Renal cortex interstitium (tissue), 11 donors: ENCODE results near the gene NTM. TPM values are rescaled to one million over a fixed set of nuclear protein-coding genes. Genes with fewer than 3 reads are reported as not detected.
A peak's percentile ranks its signal among the peaks of the same experiment; 100 is the strongest.

Source experiments
- DNase-seq, 11 donors: peaks; one replicate each; pipeline ENCODE4 v3.0.0-alpha.2; 2013; ENCODE audit warnings: low read depth in 9 of 11, low spot score in 4 of 11; ENCODE audit errors: extremely low read depth in 1 of 11
- polyA plus RNA-seq, 3 donors: library from polyadenylated mRNA; unstranded; fragments of 120-200 nt; gene quantifications; one replicate each; pipeline ENCODE4 v1.2.1, GENCODE V29; 2013; ENCODE audit not compliant: insufficient read length in 3 of 3

The NTM gene
- polyA plus RNA-seq, 3 donors, result 40.5 to 45.1 (median 43.9) TPM

GRCh38 chr11:131807876-131808275 lies 437.5 kb downstream of the NTM start:
- DNase-seq, result no peak

DNA sequence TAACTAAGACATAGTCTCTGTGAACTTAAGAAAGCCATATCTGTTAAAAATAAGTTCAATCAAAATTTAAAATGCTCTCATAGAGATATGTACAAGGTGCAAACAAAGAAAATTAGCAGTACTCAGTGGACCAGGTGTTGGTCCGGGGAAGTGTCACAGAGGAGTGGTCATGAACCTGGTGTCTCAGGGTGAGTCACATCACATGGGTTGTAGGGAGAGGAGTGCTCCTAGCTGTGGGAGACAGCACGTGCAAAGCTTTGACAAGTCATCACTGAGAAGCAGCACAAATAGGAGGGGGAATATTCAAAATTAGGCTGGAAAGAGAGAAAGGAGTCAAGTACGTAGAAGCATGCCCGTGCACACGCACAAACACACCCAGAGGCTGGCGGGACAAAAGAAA lies 438.1 kb downstream of the NTM start:
- no peak for DNase-seq

GRCh38 chr11:131809203-131809918 lies 438.9 kb downstream of the NTM start:
- DNase-seq, result peak in 3 of 11 donors; percentile 11 to 45 (median 44)

- DNase-seq, result no peak
Observed at GRCh38 chr11:131810541-131810940, 440.1 kb downstream of the NTM start.

DNA sequence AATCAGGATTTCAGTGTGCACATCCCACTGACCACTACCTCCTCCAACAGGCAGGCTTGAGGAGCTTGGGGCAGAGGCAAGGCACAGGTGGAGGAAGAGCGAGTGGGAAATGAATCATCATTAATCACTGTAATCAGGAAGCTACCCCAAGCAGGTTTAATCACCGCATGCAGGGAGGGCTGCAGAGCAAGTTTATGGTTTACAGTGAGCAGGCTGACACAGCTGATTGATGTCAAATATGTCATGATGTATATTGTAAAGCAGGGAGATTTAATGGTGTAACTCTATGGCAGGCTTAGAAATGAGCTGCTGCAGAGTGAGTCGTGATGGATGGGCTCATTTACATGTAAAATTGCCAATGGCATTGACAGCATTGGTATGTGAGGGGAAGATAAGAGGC lies 441.0 kb downstream of the NTM start:
- DNase-seq, result no peak

GRCh38 chr11:131814108-131814507 lies 443.7 kb downstream of the NTM start:
- DNase-seq, result no peak

GRCh38 chr11:131815590-131815989 lies 445.2 kb downstream of the NTM start:
- no peak for DNase-seq

- DNase-seq, result no peak
Observed at GRCh38 chr11:131816051-131816450, 445.6 kb downstream of the NTM start.

DNA sequence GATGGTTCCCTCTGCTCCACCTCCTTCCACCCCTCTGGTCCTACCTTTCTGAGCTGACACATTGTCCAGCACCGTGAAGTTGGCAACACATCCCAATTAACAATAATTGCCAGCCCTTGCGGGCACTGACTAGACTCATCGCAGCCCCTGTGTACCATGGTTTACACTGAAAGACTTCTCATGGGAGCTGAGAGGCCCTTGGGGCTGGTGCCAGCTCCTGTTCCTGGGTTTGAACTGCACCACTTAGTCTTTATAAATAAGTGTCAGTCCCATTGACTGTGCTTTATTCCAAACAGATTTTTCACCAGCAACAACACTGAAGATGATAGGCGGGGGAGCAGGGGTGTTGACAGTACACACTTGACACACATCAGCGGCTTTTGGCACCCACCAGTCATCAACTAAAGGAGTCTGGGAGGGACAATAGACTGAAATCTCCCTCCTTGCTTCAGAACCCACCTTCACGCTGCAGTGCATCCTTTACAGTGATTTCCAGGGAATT lies 447.3 kb downstream of the NTM start:
- DNase-seq, result no peak

DNA sequence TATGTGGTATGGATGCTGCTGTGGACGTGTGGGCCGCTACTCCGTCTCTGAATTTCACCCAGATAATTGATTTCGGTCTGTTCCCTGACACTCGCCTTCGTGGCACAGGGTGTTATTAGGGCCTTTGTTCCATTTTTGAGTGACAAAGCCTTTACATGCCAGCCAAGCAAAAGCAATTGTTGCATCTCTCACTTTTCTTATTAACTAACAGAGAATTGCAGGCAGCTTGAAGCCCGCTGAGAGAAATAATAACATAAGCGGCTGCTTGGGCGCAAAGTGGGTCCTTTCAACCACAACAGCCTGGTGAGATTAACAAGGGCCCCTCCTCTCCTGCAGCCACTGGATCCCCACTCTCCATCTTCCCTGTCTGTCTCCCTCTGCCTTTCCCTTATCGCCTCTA lies 449.4 kb downstream of the NTM start:
- DNase-seq, result no peak

- DNase-seq, result no peak
Observed at GRCh38 chr11:131822506-131822905, 452.1 kb downstream of the NTM start.

- no peak for DNase-seq
Observed at GRCh38 chr11:131823772-131824171, 453.4 kb downstream of the NTM start.

- DNase-seq, result no peak
Observed at GRCh38 chr11:131824771-131825170, 454.4 kb downstream of the NTM start.

GRCh38 chr11:131827430-131827829 lies 457.0 kb downstream of the NTM start:
- no peak for DNase-seq

DNA sequence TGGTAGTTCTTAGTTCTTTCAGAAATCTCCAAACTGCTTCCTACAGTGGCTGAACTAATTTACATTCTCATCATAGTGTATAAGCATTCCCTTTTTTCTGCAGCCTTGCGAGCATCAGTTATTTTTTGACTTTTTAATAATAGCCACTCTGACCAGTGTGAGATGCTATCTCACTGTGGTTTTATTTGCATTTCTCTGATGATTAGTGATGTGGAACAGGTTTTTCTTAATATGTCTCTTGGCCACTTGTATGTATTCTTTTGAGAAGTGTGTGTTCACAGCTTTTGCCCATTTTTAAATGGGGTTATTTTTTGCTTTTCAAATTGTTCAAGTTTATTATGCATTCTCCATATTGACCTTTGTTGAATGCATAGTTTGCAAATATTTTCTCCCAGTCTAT lies 459.3 kb downstream of the NTM start:
- no peak for DNase-seq

DNA sequence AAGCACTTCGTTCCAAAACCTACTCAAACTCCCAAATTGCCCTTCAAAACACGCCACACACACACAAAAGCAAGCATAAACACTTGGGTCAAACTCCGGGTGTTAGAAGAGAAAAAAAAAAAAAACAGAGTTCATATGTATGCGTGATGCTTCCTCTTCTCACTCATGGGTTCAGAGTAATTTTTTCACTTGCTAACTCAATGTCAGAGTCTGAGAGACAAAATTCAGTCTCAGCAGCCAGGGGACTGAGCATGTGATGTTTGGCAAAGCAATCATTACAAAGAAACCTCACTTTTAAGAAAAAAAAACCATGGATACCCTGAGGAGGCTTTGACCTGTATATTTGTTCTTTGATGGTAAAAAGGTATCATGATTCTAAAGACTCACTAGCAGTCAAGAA lies 461.7 kb downstream of the NTM start:
- DNase-seq, result no peak

GRCh38 chr11:131833366-131833765 lies 463.0 kb downstream of the NTM start:
- DNase-seq, result no peak

- no peak for DNase-seq
Observed at GRCh38 chr11:131837562-131837961, 467.1 kb downstream of the NTM start.

DNA sequence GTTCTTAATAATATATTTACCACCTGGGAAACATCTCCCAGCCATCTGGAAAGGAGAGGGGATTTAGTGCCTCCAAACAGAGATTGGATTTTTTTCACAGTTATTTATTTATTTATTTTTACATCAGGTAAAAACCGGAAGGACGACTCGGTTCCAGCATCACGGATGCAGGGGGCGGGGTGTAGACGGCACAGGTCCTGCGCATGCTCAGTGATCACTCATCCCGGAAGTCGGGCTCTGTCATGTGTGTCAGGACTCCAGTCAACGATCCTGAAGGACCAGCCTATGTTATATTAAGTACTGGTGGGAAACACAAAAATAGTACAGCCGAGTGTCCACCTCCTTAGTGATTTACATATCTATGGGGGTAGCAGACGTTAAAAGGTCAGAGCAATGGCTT lies 467.6 kb downstream of the NTM start:
- DNase-seq, result no peak

DNA sequence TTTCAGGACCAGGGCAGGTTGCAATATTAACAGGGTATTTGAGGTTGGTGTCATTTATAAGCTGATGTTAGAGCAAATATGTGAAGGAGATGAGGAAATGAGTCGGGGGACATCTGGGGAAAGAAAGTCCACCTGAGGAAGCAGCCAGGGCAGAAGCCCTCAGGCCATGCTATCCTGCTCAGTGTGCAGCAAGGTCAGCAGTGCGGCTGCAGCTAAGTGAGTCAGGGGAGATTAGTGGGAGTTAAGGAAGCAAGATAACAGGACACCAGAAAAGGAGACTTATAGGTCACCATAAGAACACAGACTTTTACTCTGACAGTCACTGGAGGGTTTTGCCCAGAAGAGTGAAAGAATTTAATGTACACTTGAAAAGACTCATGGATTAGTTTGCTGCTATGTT lies 468.9 kb downstream of the NTM start:
- DNase-seq, result no peak

- no peak for DNase-seq
Observed at GRCh38 chr11:131840545-131840944, 470.1 kb downstream of the NTM start.
